PC-3 (cell line): ENCODE results near the gene SLC9A9. TPM values are rescaled to one million over a fixed set of nuclear protein-coding genes. Genes with fewer than 3 reads are reported as not detected.

ENCODE experiments used
- ATAC-seq: fragments of 200-7000 bp; cut with Tn5 transposase; 2 replicates; pipeline ENCODE4 v1.9.1; 2020; ENCODE audit warnings: mild to moderate bottlenecking, moderate library complexity
- BruUV-seq: library from RNA; stranded (reverse); fragments of 400-500 nt; replicated peaks from 2 replicates; lab custom pipeline; 2021; lab: Mats Ljungman, UMichigan
- CTCF ChIA-PET: fragments of 300-600 bp; sonication (Branson Sonifier 250); formaldehyde crosslinking; loops from one replicate; lab custom pipeline; 2022; ENCODE audit warnings: antibody characterized with exemption; lab: Charles Lee
- POLR2A ChIA-PET: fragments of 300-600 bp; sonication (Branson Sonifier 250); formaldehyde crosslinking; loops from one replicate; lab custom pipeline; 2022; ENCODE audit warnings: antibody characterized with exemption; ENCODE audit not compliant: unreplicated experiment; lab: Charles Lee
- DNase-seq: peaks from one replicate; pipeline ENCODE4 v3.0.0-alpha.2; 2015
- H2AFZ ChIP-seq: fragments of 300-600 bp; sonication (generic); 2 replicates; pipeline ENCODE4 v1.6.0; 2016; ENCODE audit warnings: antibody characterized with exemption, low read length
- H3F3A ChIP-seq: fragments of 300-600 bp; sonication (generic); one replicate; pipeline ENCODE4 v1.6.0; 2017; ENCODE audit warnings: antibody characterized with exemption, low read length, control low read depth, mild to moderate bottlenecking; ENCODE audit not compliant: unreplicated experiment
- H3K27ac ChIP-seq: fragments of 300-600 bp; sonication (generic); 2 replicates; pipeline ENCODE4 v1.5.1; 2016; ENCODE audit warnings: mild to moderate bottlenecking, low read length
- H3K27me3 ChIP-seq: fragments of 300-600 bp; sonication (generic); 2 replicates; pipeline ENCODE4 v1.6.1; 2016; ENCODE audit warnings: low read length, mixed read lengths
- H3K36me3 ChIP-seq: fragments of 300-600 bp; sonication (generic); 2 replicates; pipeline ENCODE4 v1.6.1; 2016; ENCODE audit warnings: low read depth, mixed run types, low read length, mixed read lengths
- H3K4me1 ChIP-seq: fragments of 300-600 bp; sonication (generic); 2 replicates; pipeline ENCODE4 v1.5.1; 2016; ENCODE audit warnings: low read length; ENCODE audit not compliant: insufficient read depth
- H3K4me2 ChIP-seq: fragments of 300-600 bp; sonication (generic); 2 replicates; pipeline ENCODE4 v1.6.0; 2016; ENCODE audit warnings: low read length
- H3K4me3 ChIP-seq: fragments of 300-600 bp; sonication (generic); 2 replicates; pipeline ENCODE4 v1.5.1; 2016; ENCODE audit warnings: mild to moderate bottlenecking, low read length, mixed read lengths
- H3K79me2 ChIP-seq: fragments of 300-600 bp; sonication (generic); 2 replicates; pipeline ENCODE4 v1.6.1; 2017; ENCODE audit warnings: low read length, mixed read lengths
- H3K9ac ChIP-seq: fragments of 300-600 bp; sonication (generic); 2 replicates; pipeline ENCODE4 v1.6.0; 2016; ENCODE audit warnings: mild to moderate bottlenecking, low read length
- H3K9me2 ChIP-seq: fragments of 300-600 bp; sonication (generic); replicated peaks from 2 replicates; pipeline ENCODE4 v1.6.1; 2016; ENCODE audit warnings: mixed run types, low read length, mixed read lengths
- H3K9me3 ChIP-seq: fragments of 300-600 bp; sonication (generic); 2 replicates; pipeline ENCODE4 v1.6.1; 2016; ENCODE audit warnings: low read length, mixed read lengths
- H4K20me1 ChIP-seq: fragments of 300-600 bp; sonication (generic); 2 replicates; pipeline ENCODE4 v1.6.1; 2016; ENCODE audit warnings: low read length, mixed read lengths
- CTCF ChIP-seq: fragments of 300-600 bp; sonication (generic); conservative IDR thresholded peaks from 2 replicates; pipeline ENCODE4 v1.5.1; 2017; ENCODE audit warnings: antibody characterized with exemption, low read depth, mild to moderate bottlenecking, low read length
- EZH2 ChIP-seq: fragments of 300-600 bp; sonication (generic); IDR thresholded peaks from one replicate; pipeline ENCODE4 v1.6.1; 2017; ENCODE audit warnings: antibody characterized with exemption, mild to moderate bottlenecking, low read length; ENCODE audit not compliant: unreplicated experiment
- EZH2phosphoT487 ChIP-seq: fragments of 300-600 bp; sonication (generic); IDR thresholded peaks from 2 replicates; pipeline ENCODE4 v1.6.1; 2018; ENCODE audit warnings: mild to moderate bottlenecking, antibody characterized with exemption, low read length, borderline replicate concordance
- intact Hi-C: fragments of 100-400 bp; cut with micrococcal nuclease; formaldehyde crosslinking; loops from 2 replicates; pipeline ENCODE4 v1.9.0; 2023
- total RNA-seq: library from RNA; depleted of rRNA; stranded (reverse); fragments of >200 nt; gene quantifications from 2 replicates; pipeline ENCODE4 v1.2.3, GENCODE V29; 2014

The SLC9A9 gene
- total RNA-seq, 1 experiment from 2014 or later = 0.07 TPM

- Histone ChIP-seq H3F3A (no peaks in the 10 kb centered on the region), H3K4me1 (no peaks in the 10 kb centered on the region), H4K20me1 (no peaks in the 10 kb centered on the region), H3K27ac (no peak overlapping the region), H3K9ac (no peak overlapping the region), H3K4me3 (no peak overlapping the region), H3K9me3 (no peaks in the 10 kb centered on the region), H3K4me2 (no peak overlapping the region), H3K9me2 (no peaks in the 10 kb centered on the region), H2AFZ (no peak overlapping the region), H3K79me2 (no peaks in the 10 kb centered on the region), H3K27me3 (no peaks in the 10 kb centered on the region), H3K36me3 (no peaks in the 10 kb centered on the region)
- ATAC-seq = no peak
- DNase-seq = no peak
- BruUV-seq = no TSS peak
- intact Hi-C loops = no loop called here
- ChIA-PET CTCF (no interaction called here), POLR2A (no interaction called here)
- TF ChIP-seq EZH2 (no peak), CTCF (no peak), EZH2phosphoT487 (no peak)
Observed at GRCh38 chr3:143814443-143814889, 33.8 kb downstream of the SLC9A9 start.

- H3K27ac ChIP-seq = no peak overlapping the region
- intact Hi-C loops = no loop called here
- ATAC-seq (no peak), DNase-seq (no peak)
- no peaks in the 10 kb centered on the region for H3K79me2 ChIP-seq
- no peaks in the 10 kb centered on the region for H3K9me2 ChIP-seq
- POLR2A ChIA-PET = no interaction called here
- H3K9ac ChIP-seq = no peak overlapping the region
- no peaks in the 10 kb centered on the region for H4K20me1 ChIP-seq
- H3K9me3 ChIP-seq = no peaks in the 10 kb centered on the region
- H2AFZ ChIP-seq = no peak overlapping the region
- no peak for TF ChIP-seq EZH2
- no peak for TF ChIP-seq EZH2phosphoT487
- no peak for TF ChIP-seq CTCF
- no TSS peak for BruUV-seq
- H3K4me2 ChIP-seq = no peak overlapping the region
- H3K4me1 ChIP-seq = no peaks in the 10 kb centered on the region
- CTCF ChIA-PET = no interaction called here
- H3K4me3 ChIP-seq = no peak overlapping the region
- H3K27me3 ChIP-seq = no peaks in the 10 kb centered on the region
- no peaks in the 10 kb centered on the region for H3F3A ChIP-seq
- H3K36me3 ChIP-seq = no peaks in the 10 kb centered on the region
Observed at GRCh38 chr3:143812481-143812880, 35.8 kb downstream of the SLC9A9 start.

GRCh38 chr3:143811602-143812001 lies 36.7 kb downstream of the SLC9A9 start:
- Histone ChIP-seq H2AFZ (no peak overlapping the region), H3K9ac (no peak overlapping the region), H3K27ac (no peak overlapping the region), H3K4me2 (no peak overlapping the region), H3K4me1 (no peaks in the 10 kb centered on the region), H3K9me3 (no peaks in the 10 kb centered on the region), H3K9me2 (no peaks in the 10 kb centered on the region), H3F3A (no peaks in the 10 kb centered on the region), H3K27me3 (no peaks in the 10 kb centered on the region), H3K36me3 (no peaks in the 10 kb centered on the region), H4K20me1 (no peaks in the 10 kb centered on the region), H3K4me3 (no peak overlapping the region), H3K79me2 (no peaks in the 10 kb centered on the region)
- intact Hi-C loops = no loop called here
- BruUV-seq = no TSS peak
- TF ChIP-seq EZH2 = no peak
- TF ChIP-seq CTCF = no peak
- no peak for TF ChIP-seq EZH2phosphoT487
- POLR2A ChIA-PET = no interaction called here
- no peak for DNase-seq
- no peak for ATAC-seq
- CTCF ChIA-PET = no interaction called here
